GM21528 (cell line): ENCODE results near the gene MBP.

Experiments
- ATAC-seq: cut with Tn5 transposase; IDR thresholded peaks from one replicate; pipeline ENCODE4 v1.9.1; 2021; ENCODE audit warnings: mild to moderate bottlenecking, moderate library complexity; ENCODE audit not compliant: unreplicated experiment, low FRiP score

The MBP gene

DNA sequence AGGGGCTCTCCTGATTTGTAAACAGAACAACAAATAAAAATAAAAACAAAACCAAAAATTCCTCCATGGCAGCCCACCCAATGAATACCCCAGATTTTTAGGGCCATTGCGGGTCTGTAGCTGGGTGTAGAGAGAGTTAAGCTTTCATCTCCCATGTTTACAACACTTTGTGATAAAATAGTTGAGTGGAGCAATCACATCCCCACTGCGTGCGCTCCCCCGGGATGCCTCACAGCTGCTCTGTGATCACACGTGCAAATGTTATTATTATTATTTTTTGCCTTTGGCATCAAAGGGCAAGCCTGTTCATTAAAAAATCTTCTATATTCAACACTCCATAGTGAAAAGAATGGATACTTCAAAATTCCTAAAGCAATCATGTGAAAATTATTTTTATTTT is 118.0 kb downstream of the MBP start:
- no peak for ATAC-seq

DNA sequence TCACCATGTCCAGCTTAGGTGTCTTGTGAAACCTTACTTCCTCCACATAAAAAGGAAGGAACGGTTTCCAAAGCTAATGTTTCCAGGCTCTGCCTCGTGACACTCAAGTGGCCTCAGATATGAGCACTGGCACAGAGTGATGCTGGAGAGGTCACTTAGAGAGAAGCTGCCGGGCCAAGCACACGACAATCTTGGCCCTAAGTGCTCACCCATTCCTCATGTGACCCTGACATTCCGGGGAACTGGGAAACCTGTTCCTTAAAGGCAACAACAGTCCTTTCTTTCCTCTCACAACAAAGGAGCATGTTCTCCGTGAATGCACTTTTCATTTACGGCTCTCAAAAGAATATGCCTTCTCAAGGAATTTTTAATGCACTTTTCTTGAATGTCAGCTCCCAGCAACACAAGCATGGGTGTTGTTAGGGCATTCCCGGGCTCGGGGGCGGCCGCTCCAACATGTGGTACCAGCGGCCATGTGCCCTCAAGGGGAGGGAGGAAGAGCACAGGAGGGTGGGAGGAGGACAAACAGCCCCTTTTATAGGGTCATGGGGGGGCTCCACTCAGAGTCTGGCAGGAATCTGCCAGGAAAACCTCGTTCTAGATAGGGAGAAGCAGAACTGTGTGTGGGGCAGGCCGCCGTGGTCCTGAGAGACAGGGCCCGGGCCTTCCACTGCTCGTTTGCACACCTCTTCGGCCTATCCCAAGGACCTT is 118.6 kb downstream of the MBP start:
- ATAC-seq = no peak

DNA sequence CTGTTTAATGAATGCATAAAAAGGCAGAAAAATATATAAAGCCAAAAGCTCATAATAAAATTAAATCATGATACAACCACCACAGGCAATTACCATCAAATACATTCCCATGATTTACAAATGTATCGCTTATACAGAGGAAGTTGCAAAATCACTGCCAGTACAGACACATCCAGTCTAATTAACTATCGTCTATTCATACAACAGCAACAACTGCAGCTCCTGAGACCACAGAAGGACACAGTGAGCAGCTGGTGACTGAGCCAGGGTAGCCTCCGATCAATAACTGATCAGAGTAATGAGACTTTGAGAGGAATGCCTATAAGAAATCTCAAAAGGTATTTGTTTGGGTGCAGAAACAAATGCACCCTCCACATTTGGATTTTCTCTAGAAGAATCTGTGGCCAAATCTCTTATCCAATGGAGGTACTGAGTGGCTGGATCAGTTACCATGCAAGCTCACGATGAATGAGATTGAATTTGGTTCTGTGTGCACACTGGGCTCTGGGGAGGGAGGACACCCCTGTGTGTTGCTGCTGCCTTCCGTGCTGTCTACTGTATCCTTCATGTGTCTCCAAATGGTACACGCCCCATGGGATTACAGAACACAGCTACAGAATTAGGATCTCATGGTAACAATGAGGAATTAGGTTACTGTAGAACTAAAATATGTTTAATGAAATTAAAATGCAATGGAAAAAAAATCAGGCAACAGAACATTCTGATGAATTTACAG is 119.6 kb downstream of the MBP start:
- ATAC-seq = no peak

DNA sequence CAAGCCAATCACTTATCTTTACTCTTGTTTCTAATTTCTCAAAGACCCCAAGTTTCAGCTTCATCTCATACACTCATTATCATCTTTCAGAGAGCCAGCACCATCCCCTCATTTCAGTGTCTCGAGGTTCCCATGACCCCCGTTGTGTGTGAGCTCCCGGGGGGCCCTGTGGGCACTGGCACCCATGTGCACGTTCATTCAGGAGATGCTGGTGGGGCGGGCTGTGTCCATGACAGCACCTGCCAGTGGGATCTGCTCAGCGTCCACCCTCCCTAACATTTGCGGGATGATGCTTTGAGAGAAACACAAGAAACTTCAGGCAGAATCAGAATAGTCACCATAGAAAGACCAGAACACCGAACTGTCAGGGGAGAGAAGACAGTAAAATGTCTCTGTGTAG is 120.5 kb downstream of the MBP start:
- no peak for ATAC-seq

DNA sequence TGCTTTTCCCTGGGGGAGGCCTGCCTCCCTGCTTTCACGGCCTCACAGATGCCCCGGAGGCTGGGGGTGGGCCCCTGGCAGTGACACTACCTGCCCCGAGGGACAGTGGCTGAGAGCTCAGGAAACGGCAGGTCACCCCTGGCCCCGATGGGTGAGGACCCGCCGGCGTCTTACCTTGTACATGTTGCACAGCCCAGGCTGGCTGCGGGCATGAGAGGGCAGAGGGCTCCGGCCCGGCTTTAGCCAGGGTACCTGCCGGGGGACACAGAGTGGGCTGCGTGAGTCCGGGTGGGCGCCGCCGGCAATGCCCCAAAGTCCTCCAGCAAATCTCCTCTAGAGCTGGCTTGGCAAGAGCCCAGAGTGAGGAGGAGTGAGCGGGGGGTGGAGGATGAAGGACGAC is 122.9 kb downstream of the MBP start:
- no peak for ATAC-seq

DNA sequence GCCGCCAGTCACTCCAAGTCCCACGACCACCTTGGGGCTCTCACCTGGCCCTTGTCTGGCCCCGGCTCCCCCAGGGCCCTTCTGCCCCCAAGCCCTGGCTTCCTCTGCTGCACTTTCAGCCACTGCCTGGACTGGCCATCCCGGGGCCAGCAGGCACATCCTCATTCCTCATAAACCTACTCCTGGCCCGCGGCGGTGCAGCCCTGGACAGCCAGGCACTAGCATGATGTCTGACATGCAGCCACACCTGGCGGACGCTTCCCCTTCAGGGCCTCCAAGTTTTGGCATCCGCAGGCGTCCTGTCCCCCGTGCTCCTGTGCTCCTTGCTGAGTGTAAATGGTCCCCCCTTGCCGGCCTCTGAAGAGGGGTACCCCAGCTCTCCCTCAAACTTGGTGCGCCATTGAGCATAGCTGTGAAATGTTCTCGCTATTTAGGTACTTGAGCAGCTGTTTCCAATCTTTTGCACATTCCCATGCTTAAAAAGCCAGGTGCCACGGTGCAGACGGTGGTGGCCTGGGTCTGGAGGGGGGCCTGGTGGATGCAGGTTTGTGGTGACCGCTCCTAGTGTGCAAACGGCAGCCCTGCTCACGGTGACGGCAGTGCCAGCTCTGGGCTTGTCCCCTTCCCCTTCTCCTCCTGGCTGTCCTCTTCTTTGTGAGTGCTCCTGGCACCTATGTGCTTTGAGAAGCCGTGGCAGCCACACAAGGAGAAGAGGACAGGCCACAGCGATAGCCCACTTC is 123.8 kb downstream of the MBP start:
- no peak for ATAC-seq

DNA sequence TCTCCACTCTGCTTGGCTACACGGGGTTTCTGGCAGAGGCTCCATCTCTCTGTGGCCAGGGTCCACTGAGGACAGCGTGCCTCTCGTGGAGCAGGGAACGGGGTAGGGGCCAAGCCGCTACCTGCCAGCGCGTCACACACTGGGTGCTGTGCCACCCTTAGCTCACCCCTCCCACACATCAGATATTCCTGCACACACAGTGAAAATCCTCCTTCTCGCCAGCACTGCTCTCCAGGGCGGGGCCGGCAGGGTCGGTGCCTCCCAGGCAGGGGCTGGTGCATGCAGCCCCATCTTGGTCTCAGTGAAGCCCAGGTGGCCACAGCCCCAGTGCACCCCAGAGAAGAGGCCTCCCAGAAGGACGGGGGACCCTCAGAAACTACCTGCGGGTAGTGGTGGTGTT is 124.6 kb downstream of the MBP start:
- no peak for ATAC-seq

DNA sequence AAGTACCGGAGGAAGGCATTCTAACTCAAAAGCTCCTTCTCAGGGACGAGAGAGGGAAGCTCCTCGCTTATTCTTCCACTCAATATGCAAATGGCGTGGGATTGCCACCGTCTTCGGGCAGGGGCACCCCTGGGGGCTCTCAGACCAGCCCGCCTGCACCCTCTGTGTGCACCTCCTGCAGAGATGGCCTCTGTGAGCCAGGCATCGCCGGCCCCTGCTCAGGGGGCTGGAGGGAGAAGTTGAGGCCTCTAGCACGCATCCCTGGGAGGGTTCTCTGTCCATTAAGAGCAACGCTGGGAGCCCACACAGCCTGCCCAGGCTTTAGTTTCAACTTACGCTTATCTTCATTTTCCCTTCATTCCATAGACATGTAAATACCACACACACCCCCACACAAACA is 125.3 kb downstream of the MBP start:
- ATAC-seq = no peak

DNA sequence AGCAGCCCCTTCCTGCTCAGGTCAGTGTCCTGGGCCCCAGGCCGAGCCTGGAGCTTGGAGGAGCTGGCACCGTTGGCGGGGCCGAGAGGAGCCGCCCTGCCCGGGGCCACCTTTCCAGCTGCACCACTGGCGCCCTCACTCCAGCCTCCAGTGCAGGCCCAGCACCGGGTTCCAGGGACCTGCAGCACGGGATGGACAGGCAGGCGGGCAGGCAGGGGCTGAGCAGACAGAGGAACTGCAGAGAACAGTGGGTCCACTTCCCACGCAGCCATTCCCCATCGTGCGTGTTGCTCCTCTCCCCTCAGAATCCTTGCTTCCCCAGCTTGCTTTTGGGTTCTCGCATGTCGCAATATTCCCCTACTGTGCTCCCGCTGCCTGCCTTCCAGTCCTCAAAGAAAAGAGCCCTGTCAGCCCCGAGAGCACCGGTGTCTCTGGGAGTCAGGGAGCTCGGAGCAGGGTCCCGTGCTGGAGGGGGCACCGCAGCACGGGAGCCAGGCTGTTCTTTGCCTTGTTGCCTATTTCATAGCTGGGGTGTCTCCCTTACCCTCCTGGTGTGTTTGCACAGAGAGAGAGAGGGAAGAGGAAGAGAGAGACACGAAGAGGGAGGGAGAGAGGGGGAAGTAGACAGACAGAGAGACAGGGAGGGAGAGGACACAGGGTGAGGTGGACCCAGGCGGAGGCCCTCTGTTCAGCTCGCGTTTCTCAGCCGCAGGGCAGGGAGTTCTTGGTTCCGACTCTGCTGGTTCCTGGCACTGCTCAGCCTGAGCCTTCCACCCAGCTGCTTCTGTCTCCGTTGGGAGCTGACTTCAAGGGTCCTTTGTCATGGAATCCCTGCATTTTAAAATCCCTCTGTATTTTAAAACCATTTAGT is 126.0 kb downstream of the MBP start:
- no peak for ATAC-seq

DNA sequence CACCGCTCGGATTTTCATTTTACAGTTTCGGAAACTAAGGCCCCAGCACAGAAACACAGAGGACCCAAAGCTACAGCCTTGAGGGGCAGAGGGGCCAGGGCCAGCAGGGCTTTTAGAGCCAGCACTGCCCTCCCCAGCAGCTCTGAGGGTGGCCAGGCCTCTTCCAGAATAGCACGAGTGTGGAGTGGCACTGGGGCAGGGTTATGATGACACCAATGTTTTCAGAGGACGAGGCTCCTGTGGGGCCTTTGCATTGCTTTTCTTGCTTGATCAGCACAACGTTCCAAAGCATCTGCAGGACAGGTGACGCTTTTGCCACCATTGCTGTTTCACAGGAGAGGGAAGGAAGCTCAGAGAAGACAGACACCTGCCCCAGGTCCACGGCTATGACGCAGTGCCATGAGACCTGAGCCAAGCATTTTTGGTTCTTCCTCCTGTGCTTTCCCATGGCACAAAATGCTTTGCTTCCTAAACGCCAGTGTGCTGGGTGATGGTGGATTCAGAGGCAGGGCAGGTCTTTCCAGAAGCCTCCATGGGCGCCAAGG is 126.9 kb downstream of the MBP start:
- no peak for ATAC-seq

DNA sequence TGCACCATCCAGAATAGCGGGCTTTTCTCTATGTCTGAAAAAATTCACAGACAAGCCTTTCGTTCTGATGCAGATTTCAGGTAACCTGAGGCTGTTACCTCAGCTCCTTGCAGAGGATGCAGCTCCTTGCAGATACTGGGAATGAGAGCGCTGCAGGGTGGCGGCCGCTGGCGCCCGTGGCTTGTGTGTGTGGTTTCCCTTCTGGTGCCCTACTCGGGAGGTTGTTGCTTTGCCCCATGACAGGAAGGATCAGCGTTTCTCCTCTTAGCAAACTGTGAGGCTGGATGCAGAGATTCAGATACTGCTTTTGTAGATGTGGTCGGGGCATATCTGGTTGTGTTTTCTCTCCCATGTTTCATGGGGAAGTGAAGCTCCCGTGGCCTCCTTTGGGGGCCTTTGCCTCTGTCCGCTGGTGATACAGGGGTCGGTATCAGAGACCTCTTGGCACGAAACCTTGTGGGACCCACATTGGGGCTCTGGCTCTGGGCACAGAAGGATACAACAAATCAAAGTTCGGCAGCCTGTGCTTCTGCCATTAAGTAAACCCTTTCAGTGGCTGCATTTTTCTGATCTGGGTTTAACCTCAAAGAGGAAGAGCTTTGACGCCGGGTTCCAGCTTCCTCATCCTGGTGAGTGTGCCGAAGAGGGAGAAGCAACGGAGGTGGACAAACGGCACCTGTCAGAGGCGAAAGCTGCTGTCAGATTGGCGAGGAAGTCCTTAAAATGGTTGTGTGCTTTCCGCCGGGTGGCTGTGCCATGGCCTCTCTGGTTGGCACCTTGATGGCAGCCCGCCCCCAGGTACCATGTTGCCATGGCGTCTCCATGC is 127.8 kb downstream of the MBP start:
- no peak for ATAC-seq

DNA sequence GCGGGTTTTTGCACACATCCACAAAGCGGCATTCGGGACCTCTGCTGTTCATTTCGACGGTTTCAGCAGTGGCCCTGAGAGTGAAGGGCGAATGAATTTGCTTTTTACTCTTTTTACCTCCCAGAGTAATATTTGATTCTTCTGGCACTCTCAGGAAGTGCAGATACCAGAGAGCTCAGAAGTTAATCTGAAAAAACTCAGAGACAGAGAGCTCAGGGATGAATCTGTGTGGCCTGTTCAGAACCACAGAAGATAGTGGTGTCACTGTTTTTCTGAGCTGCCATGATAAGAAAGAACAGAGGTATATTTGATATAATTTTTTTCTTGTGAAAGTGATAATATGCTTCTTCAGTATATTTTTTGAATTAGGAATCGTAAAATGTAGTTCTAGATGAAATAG is 129.3 kb downstream of the MBP start:
- ATAC-seq = no peak

DNA sequence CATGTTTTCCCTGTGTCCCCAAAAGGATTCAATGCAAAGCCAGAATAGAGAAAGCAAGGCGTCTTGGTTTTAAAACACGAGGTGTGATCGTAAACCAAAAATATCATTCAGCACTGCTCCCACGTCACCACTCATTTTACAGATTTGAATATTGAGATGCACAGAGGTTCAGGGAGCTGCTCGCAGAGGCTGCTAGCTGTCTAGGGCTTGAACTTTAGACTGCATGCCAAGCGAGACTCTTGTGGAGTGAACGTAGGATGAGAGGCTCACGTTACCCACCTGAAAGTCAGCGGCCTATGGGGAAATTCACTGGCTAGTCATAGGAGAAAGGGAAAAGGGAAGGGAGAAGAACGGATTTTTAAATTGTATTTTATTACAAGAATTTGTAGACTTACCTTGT is 130.1 kb downstream of the MBP start:
- no peak for ATAC-seq

DNA sequence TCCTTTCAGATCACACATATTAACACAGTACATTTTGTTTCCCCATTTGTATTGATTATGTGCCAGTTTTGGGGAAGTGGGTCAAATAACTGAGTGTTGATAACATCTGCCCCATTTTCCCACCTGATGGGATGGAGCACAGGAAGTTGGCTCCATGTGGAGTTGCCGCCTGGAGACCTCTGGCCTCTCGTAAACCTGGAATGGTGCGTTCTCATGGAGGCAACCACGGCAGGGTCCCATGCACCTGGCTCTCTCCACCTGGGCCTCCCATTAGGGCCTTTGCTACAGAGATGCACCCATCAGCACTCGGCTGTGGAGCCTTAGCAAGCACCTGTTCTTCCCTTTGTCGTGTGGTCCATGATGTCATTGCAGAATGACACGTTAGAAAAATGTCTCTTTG is 130.6 kb downstream of the MBP start:
- no peak for ATAC-seq

DNA sequence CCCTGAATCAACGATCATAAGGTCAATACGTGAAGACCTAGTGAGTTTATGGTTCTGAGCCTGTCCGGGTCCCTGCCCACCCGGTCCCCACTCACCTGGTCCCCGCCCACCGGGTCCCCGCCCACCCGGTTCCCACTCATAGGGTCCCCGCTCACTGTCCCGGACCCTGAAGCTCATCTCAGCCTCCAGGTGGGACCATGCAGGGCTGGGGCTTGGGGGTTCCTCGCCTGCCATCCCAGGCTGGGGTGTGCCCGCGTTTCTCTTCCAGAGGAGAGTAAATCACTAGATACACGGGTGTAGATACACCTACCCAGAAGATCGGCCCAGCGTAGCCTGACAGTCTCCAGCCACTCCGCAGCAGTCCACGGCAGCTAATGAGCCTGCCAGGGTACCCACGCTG is 131.5 kb downstream of the MBP start:
- no peak for ATAC-seq

DNA sequence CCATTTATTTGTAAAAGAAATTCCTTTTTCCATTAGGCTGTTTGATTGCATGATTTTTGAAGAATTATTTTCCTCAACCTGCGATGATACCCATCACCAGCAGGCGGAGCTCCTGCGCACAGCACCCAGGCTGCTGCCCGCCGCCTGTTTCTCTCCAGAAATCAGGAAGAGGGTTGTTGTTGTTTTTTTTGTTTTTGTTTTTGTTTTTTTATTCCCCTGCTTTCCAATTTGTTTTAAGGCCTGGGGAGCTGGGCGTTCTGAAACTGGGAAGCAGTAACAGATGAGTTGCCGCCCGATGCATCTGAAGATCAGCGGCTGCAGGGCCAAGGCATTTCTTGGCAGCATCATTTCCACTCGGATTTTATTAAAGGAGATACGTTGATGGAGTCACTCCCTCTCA is 132.1 kb downstream of the MBP start:
- no peak for ATAC-seq

DNA sequence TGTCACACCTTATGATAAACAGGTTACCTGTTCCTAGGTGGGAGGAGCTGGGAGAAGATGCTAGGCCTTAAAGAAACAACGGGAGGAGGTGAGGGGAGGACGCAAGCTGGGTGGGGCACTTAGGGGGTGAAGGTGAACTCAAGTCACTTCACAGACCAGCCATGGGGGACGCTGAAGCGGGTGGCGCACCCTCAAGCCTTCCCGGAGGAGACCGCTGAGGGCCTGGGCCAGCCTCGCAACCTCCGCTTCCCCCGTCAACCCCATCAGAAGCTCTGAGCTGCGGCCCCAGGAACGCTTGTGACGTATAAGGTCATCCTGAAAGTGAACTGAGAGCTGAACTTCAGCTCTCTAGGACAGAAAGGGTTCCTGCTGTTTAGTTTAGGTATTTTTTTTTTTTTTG is 133.5 kb downstream of the MBP start:
- ATAC-seq = no peak

DNA sequence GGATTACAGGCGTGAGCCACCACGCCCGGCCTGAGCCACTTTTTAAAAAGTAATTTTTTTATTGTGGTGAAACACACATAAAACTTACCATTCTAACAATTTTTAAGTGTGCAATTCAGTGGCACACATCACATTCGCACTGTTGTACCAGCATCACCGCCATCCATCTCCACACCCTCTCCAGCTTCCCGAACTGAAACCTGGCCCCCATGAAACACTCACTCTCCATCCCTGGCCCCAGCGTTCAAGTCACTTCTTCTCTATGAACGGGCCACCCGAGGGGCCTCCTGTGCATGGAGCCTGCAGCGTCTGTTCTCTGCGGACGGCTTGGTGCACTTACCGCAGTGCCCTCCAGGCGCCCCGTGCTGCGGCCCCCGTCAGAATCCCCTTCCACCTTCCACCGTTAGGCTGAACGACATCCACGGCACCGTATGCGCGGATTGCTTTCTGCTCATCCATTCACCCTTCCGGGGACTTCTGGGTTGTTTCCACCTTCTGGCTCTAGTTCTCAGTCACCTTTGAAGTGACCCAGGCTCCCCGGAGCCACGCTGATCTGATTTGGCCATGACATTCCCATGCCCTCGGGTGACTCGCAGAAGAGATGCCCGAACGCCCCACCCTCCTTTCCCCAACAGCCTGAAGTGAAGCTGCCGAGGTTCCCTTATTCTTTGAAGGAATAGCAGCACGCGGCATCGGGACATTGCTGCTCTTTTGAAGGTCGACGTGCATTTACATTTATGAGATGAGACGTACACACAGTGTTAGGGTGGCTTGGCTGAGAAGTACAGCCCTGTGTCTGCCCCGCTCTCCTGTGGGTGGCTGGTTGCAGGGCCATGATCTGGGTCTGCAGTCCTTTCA is 134.4 kb downstream of the MBP start:
- no peak for ATAC-seq

DNA sequence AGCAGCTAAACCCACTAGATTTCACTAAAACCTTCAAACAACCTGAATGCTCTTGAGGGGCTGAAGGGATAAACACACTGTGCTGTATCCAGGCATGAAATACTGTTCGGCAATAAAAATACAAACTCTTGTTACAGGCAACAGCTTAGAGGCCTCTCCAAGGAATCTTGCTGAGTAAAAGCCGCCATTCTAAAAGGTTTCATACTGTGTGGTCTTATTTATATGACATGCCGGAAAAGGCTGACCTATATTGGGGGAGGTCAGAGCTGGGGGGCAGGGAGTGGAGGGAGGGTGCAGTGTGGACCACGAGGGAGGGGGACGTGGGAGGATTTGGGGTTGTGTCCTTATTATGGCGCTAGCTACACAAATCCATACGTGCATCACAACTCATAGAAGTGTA is 136.2 kb downstream of the MBP start:
- ATAC-seq = no peak
